Measurements from ENCODE around the gene CATSPERE.

The CATSPERE gene

GRCh38 chr1:244449936-244450508 lies 11.1 kb upstream of the CATSPERE start:
- no peaks in the 10 kb centered on the region; the same call in 1 of the 2 replicates for H3K36me3 ChIP-seq (ENCODE audit: control insufficient read depth, insufficient read depth, low read length)
- H3K4me3 ChIP-seq (replicated peaks; ENCODE audit: low read depth, low read length): peak overlapping the region; percentile 98
- no peak for TF ChIP-seq CTCF (IDR thresholded peaks at IDR 0.05; ENCODE audit: insufficient read depth, low read length, poor library complexity, severe bottlenecking)
- DNase-seq (ENCODE audit: extremely low read depth, insufficient read length): no peak
- no peaks in the 10 kb centered on the region for H3K27me3 ChIP-seq (replicated peaks; ENCODE audit: control insufficient read depth, insufficient read depth, low read length)

GRCh38 chr1:244450597-244451538 lies 10.2 kb upstream of the CATSPERE start:
- peak; percentile 77 for DNase-seq (ENCODE audit: extremely low read depth, insufficient read length)
- Histone ChIP-seq H3K4me3 (replicated peaks; ENCODE audit: low read depth, low read length) (peak overlapping the region; percentile 98), H3K27me3 (replicated peaks; ENCODE audit: control insufficient read depth, insufficient read depth, low read length) (no peaks in the 10 kb centered on the region), H3K36me3 (ENCODE audit: control insufficient read depth, insufficient read depth, low read length) (no peaks in the 10 kb centered on the region)
- TF ChIP-seq CTCF (IDR thresholded peaks at IDR 0.05; ENCODE audit: insufficient read depth, low read length, poor library complexity, severe bottlenecking): no peak

- no peaks in the 10 kb centered on the region for H3K27me3 ChIP-seq (replicated peaks; ENCODE audit: control insufficient read depth, insufficient read depth, low read length)
- no peaks in the 10 kb centered on the region for H3K36me3 ChIP-seq (ENCODE audit: control insufficient read depth, insufficient read depth, low read length)
- TF ChIP-seq CTCF (IDR thresholded peaks at IDR 0.05; ENCODE audit: insufficient read depth, low read length, poor library complexity, severe bottlenecking): no peak
- DNase-seq (ENCODE audit: extremely low read depth, insufficient read length): no peak
- peak within 1 kb of the TSS; percentile 98 for H3K4me3 ChIP-seq (replicated peaks; ENCODE audit: low read depth, low read length)
Observed at GRCh38 chr1:244451539-244451950, 9.5 kb upstream of the CATSPERE start, which contains the start of gene ADSS2. Gene ADSS2 (minus strand): TSS chr1:244451909. CDS start chr1:244451817, 92 bp downstream.

- DNase-seq (ENCODE audit: extremely low read depth, insufficient read length): peak; percentile 99
- TF ChIP-seq CTCF (IDR thresholded peaks at IDR 0.05; ENCODE audit: insufficient read depth, low read length, poor library complexity, severe bottlenecking): peak; percentile 51
Observed at GRCh38 chr1:244451951-244452795, 8.9 kb upstream of the CATSPERE start.

GRCh38 chr1:244454412-244454811 lies 6.7 kb upstream of the CATSPERE start:
- no peak for DNase-seq (ENCODE audit: extremely low read depth, insufficient read length)
- no peak for TF ChIP-seq CTCF (IDR thresholded peaks at IDR 0.05; ENCODE audit: insufficient read depth, low read length, poor library complexity, severe bottlenecking)
- H3K4me3 ChIP-seq (replicated peaks; ENCODE audit: low read depth, low read length): no peak overlapping the region

More at GRCh38 chr1:244451951-244452795, 8.9 kb upstream of the CATSPERE start:
- H3K36me3 ChIP-seq (ENCODE audit: control insufficient read depth, insufficient read depth, low read length): no peaks in the 10 kb centered on the region
- peak overlapping the region; percentile 98 for H3K4me3 ChIP-seq (replicated peaks; ENCODE audit: low read depth, low read length)
- no peaks in the 10 kb centered on the region for H3K27me3 ChIP-seq (replicated peaks; ENCODE audit: control insufficient read depth, insufficient read depth, low read length)

More at GRCh38 chr1:244454412-244454811, 6.7 kb upstream of the CATSPERE start:
- Histone ChIP-seq H3K36me3 (ENCODE audit: control insufficient read depth, insufficient read depth, low read length) (no peaks in the 10 kb centered on the region), H3K27me3 (replicated peaks; ENCODE audit: control insufficient read depth, insufficient read depth, low read length) (no peaks in the 10 kb centered on the region)

Data from GM06990 (cell line).